GM19468 (cell line): ENCODE measurements around the gene WFDC10A.
"Not testable (repeated sequence)": the region's sequence is repeated elsewhere in the genome, so short reads cannot be mapped to it uniquely, and the experiment has no call there.

ENCODE experiments used
- ATAC-seq: cut with Tn5 transposase; IDR thresholded peaks from one replicate; pipeline ENCODE4 v1.9.1; 2021; ENCODE audit warnings: mild to moderate bottlenecking, moderate library complexity, moderate number of reproducible peaks; ENCODE audit not compliant: unreplicated experiment; ENCODE audit errors: extremely low read depth

Gene WFDC10A

DNA sequence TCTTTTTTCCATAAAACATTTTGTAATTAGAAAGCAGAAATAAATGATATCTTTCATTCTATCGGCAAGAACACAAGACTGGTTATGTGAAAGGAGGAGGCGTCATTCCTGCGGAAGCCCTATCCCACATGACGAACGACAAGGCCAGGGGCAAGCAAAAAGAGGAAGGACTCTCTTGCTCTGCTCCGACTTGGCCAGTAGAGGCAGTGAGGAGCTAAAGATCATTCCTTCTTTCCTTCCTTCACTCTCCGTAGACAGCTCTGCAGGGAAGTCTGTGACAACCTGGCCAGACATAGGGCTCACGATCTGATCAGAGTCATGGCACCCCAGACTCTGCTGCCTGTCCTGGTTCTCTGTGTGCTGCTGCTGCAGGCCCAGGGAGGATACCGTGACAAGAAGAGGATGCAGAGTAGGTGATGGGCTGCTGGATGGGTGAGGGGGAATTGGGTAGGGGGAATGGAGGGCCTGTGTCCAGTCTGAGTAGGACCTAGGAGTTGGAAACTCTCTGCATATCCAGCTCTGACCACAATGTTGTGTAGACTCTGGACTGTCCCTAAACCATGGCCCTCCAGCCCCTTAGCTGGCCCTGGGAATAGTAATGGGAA is at the start of gene WFDC10A:
Gene WFDC10A, plus strand, starts transcription at position 244 of the 605 bp plus-strand sequence. Its CDS starts 75 bp downstream, at position 319.
- ATAC-seq, result no peak

DNA sequence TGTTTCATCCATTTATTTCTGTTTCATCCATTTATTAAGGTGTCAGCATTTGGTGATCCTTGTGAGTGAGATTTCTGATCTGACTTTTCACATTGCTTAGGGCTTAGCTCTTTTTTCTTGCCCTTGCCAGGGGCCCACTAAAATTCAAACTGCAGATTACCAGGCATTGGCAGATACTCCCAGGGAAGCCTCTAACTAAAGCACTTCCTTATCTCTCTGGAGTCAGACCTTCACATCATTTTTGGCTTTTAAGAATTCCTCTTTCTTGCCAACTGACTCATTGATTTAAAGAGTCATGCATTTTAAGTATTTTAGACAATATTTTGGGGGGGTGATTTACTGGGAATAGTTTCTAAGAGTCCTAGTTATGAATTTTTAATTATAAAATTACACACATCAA is 47.8 kb upstream of the WFDC10A start:
- ATAC-seq, result no peak

DNA sequence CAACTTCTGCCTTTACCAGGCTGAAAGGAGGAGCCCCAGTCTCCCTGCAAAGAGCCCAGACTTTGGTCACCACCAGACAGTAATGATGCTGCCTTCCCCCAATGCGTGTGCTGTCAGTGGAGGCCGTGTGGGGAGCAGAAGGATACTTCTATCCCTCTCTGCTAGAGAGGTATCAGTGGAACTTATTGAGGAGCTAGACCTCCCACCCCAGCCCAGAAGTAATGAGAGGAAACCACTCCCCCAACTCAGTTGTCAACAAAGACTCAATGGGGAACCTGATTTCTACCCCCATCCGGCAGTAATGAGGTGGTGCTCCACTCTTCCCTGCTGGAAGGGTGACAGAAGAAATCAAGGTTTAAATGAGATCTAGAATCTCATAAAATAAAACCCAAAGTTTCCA is 46.0 kb upstream of the WFDC10A start:
- no peak for ATAC-seq

DNA sequence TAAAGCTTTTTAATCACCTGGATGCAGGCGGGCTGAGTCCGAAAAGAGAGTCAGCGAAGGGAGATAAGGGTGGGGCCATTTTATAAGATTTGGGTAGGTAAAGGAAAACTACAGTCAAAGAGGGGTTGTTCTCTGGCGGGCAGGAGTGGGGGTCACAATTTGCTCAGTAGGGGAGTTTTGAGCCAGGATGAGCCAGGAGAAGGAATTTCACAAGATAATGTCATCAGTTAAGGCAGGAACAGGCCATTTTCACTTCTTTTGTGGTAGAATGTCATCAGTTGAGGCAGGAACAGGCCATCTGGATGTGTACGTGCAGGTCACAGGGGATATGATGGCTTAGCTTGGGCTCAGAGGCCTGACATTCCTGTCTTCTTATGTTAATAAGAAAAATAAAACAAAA is 45.2 kb upstream of the WFDC10A start:
- not testable (repeated sequence) for ATAC-seq

DNA sequence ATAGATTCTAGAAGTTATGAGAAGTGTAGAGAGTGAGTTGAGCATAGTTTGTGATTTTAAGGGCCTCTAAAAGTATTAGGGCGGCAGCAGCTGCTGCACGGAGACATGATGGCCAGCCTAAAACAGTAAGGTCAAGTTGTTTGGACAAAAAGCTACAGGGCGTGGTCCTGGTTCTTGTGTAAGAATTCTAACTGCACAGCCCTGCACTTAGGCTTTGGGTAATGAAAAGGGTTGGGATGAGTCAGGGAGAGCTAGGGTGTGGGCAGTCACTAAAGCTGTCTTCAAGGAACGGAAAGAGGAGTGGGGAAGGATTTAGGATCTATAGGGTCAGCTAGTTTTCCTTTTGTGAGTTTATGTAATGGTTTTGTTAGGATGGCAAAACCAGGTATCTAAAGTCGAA is 43.6 kb upstream of the WFDC10A start:
- ATAC-seq, result not testable (repeated sequence)

DNA sequence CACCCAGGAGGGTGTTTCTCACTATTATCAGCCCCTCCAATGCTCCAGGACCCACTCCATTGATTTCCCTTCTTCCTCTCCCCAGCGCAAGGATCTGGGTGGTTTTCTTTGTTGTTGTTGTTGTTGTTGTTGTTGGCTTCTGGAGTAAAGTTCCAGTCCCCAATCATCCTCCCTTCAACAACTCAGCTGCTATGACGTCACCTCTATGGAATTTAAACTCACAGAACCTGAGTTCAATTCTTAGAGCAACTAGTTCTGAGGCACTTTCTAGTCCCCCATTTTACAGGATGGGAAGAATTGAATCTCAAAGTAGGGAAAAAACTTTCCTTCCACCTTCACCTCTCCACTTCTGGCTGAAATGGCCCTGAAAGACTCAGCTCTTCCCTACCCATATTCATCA is 40.7 kb upstream of the WFDC10A start:
- ATAC-seq, result no peak

DNA sequence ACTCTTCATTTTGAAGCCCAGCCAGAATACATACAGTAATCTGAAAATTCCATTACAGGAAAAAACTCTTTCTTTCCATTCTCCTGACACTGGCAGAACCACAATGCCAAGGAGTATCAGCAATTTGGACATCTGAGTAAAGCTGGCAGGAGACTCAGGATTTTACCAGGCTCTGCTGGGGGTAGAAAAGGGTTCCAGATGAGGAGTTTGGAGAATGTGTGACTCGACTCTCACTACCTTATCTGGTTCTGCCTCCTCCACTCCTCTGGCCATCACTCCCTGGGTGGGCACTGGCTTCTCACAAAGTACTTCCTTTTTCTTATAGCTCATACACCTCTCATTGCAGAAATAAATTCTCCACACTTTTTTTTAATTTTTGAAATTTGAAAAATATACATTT is 39.8 kb upstream of the WFDC10A start:
- ATAC-seq, result no peak

DNA sequence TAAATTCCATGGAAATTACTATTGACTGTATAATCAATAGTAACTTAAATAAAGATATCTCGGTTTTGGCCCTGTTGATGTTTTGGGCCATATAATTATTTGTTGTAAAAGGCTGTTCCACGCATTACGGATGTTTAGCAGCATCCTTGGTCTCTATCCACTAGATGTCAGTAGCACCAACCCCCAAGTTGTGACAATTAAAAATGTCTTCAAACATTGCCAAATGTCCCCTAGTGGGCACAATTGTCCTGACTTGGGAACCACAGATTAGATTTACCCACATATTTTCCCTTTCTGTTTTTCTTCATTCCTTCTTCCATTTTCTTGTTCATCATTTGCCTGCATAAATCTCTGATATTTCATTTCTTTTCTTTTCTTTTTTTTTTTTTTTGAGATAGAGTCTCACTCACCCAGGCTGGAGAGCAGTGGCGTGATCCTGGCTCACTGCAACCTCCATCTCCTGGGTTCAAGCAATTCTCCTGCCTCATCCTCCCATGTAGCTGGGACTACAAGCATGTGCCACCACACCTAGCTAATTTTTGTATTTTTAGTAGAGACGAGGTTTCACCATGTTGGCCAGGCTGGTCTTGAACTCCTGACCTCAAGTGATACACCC is 36.9 kb upstream of the WFDC10A start:
- ATAC-seq, result no peak

DNA sequence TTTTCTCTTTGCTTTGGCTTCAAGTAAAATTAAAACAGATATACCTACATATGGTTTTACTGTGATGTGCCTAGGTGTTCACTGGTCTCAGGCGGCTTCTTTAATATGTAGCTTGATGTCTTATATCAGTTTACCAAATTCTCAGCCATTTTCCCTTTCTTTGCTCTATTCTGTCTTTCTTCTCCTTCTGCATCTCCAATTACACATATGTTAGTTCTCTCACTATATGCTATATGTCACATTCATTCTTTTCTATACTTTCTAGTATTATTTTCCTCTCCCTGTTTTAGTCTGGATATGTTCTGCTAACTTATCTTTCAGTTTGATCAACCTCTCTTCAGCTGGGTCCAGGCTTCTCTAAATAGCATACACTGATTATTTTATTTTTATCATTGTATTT is 36.0 kb upstream of the WFDC10A start:
- no peak for ATAC-seq

DNA sequence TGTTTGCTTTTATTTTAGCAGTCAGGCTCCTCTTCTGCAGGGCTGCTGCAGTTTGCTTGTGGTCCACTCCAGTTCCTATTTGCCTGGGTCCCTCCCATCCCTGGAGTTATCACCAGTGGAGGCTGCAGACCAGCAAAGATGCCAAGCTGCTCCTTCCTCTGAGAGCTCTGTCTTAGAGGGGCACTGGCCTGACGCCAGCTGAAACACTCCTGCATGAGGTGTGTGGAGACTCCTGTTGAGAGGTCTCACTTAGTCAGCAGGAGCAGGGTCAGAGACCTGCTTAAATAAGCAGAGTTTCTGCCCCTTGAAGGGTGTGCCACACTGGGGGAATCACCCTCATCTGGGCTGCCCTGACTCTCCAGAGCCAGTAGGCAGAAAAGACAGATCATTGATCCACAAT is 34.3 kb upstream of the WFDC10A start:
- no peak for ATAC-seq

DNA sequence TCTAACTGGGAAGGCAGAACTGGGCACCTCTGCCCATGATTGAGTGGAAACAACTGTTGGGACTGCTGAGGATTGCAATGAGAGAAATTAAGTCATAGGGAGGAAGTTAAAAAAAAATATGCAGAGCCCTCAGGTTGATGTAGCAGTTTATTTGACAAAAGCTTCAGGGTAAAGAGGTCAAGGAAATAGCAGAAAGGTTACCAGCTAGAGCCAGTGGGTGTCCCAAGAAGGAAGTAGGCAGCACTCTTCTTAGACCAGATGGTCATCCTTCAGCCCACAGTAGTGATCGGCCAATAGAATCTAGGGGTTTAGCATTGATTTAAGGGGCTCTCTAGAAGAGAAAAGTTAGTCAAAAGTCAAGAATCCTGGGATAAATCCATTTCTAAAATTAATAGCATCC is 21.7 kb upstream of the WFDC10A start:
- no peak for ATAC-seq

DNA sequence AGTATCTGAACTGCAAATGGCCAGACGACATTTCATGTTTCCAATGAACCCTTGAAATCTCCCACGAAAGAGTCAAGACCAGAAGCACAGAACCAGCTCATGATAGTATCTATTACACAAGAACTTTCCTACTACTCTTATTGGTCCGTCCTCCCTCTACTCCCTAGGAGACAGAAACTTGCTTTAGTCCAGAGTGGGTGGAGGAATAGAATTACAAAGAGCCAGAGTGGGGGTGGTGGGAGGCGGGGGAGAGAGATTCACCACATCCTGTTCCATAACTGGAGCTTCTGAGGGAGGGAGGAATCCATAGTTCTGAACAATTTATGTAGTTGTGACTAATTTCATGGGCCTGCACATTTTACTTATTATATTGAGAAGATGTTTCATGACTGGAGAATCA is 18.5 kb upstream of the WFDC10A start:
- no peak for ATAC-seq

DNA sequence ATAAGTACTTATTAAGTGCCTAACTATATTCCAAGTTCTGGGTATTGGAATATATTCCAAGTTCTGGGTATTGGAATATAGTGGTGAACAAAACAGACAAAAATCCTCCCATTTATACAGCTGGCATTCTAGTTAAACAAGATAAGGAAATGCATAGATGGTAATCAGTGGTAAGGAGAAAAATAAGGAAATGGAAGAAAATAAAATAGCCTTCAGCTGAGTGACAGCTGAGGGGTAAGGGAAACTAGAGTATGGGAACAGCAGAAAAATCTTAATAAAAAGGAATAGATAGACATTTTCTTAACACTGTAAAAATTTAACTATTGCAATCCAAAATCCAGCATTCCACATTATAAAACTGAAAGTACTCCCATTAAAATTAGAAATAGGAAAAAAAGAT is 17.2 kb upstream of the WFDC10A start:
- ATAC-seq, result no peak

DNA sequence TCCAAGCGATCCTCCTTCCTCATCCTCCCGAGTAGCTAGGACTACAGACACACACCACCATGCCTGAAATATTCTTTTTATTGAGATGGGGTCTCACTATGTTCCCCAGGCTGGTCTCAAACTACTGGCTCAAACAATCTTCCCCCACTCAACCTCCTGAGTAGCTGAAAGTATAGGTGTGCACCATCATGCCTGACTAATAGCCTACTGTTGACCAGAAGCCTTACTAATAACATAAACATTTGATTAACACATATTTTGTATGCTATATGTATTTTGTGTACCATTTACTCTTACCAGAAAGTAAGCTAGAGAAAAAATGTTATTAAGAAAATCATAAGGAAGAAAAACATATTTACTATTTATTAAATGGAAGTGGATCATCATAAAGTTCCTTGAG is 11.9 kb upstream of the WFDC10A start:
- no peak for ATAC-seq

DNA sequence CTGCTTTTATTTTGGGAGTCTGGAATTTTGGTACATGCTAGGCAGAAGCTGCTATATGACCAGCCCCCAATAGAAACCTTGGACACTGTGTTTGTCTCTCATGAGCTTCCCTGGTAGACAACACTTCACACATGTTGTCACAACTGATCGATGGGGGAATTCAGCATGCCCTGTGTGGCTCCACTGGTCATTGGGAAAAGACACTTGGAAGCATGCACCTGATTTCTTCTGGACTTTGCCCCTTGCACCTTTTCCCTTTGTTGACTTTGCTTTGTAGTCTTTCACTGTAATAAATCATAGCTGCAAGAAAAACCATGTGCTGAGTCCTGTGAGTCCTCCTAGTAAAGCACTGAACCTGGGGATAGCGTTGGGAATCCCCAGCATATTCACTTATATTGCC is 7.9 kb upstream of the WFDC10A start:
- no peak for ATAC-seq

DNA sequence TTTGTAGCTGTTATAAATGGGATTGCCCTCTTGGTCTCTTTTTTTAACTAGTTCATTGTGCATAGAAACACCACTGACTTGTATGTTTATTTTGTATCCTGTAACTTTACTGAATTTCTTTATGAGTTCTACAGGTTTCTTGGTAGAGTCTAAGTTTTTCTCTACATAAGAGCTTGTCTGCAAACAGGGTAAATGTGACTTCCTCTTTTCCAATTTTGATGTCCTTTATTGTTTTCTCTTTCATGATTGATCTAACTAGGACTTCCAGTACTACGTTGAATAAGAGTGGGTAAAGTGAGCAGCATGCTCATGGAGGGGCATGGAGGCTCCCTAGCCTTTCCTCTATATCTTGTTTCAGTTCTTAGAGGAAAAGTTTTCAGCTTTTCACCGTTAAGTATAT is 3.0 kb upstream of the WFDC10A start:
- ATAC-seq, result no peak

DNA sequence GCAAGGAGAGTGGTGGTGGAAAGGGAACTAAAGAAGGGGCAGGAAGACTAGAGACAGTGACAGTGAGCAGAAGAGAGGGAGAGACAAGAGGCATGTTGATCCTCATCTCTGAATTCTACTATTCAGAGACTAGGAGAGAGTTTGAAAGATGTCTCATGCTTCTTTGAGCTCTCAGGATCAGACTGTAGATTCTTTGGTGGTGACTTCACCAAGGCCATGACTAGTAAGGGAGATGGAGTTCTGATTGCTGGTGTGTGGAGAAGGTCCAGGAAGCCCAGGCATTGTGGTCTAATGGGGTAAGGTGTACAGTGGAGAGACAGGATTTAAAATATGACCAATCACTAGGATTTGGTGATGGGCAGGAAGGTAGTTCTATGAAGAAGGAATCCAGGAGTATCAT is 832 bp downstream of the WFDC10A start:
- no peak for ATAC-seq

DNA sequence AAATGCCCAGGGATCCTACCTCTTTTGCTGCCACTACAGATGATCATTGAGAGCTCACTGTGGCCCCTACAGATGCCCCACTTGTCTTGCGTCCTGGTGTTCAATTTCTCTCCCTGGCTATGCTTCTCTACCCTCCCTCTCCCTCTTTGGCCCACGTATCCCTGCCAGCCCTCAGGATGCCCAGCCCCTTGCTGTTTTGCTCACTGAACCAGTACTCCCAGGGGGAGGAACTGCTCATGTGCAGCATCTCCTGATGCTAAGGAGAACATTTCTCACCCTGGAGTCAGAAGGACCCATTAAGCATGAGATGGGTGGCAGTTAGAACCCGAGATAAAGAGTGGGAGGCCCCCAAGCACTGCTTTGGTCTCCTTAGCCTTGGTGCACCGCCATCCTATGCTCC is 1.6 kb downstream of the WFDC10A start, which contains the start of gene WFDC9:
Gene WFDC9, minus strand, starts transcription at position 101 of the 400 bp plus-strand sequence. CDS start 21,103 bp downstream, outside the sequence.
- no peak for ATAC-seq

DNA sequence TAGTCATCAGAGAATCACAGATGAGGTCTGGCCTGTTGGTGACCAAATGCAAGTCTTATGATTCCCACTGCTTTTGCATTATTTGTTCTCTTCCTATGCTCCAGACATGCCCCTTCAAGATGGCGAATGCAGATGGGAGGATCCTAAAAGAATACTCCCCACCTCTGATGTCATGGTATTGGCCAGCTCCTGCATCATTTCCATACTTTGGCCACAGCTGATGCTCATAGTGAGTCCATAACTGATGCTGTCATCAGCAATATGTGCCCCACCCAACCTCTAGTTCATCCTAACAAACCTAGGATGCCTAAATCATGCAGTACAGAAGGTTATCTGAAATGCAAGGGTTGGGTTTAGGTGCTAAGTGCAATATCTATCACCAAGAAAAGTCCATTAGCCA is 7.0 kb downstream of the WFDC10A start:
- ATAC-seq, result no peak

DNA sequence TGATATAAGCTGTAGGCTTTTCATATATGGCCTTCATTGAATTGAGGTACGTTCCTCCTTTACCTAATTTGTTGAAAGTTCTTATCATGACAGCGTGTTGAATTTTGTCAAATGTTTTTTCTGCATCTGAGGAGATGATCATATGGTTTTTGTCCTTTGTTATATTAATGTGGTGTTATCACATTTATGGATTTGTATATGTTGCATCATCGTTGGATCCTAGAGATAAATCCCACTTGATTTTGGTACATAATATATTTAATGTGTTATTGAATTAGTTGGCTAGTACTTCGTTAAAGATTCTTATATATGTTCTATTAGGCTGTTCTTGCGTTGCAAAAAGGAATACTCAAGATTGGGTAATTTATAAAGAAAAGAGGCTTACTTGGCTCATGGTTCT is 10.1 kb downstream of the WFDC10A start:
- no peak for ATAC-seq

DNA sequence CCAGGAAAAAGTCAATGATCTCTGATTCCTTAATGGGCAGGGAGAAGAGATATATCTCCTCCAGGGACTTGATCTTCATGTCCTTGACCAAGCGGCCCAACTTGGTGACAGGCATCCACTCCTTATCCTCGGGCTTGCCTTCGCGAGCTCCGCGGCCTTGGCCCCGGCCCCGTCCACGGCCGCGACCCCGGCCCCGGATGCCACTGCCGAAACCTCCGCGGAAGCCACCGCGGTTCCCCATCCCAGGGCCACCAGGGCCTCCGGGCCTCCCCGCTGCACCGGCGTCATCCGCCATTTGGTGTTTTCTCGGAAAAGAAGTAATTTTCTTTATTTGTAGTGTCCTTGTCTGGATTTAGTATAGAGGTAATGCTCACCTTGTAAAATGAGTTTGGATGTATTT is 11.5 kb downstream of the WFDC10A start:
- not testable (repeated sequence) for ATAC-seq

DNA sequence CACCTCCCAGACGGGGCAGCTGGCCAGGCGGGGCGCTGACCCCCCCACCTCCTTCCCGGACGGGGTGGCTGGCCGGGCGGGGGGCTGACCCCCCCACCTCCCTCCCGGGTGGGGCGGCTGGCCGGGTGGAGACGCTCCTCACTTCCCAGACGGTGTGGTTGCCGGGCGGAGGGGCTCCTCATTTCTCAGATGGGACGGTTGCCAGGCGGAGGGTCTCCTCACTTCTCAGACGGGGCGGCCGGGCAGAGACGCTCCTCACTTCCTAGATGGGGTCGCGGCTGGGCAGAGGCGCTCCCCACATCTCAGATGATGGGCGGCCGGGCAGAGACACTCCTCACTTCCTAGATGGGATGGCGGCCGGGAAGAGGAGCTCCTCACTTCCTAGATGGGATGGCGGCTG is 16.3 kb downstream of the WFDC10A start:
- not testable (repeated sequence) for ATAC-seq
